A549 (cell line): Measurements from ENCODE around the gene ARHGEF7. TPM values are rescaled to one million over a fixed set of nuclear protein-coding genes. Genes with fewer than 3 reads are reported as not detected.
A peak's percentile ranks its signal among the peaks of the same experiment; 100 is the strongest.

Source experiments
- ATAC-seq, 2 experiments: fragments of 200-7000 bp in 1 of 2; fragments of >200 bp in 1 of 2; cut with Nextera tagmentation in 1 of 2; cut with Tn5 transposase in 1 of 2; 3 replicates each; pipeline versions ENCODE4 v1.8.0 to v1.9.1; 2018 to 2020; ENCODE audit warnings: mild to moderate bottlenecking in 1 of 2, moderate library complexity in 1 of 2
- CTCF ChIA-PET: fragments of 300-600 bp; sonication (Branson Sonifier 250); formaldehyde crosslinking; extraction: SDS; loops from one replicate; lab custom pipeline; 2021; ENCODE audit warnings: antibody characterized with exemption, inconsistent platforms; lab: Yijun Ruan, JAX
- POLR2A ChIA-PET: fragments of 350-600 bp; formaldehyde crosslinking; extraction: SDS; loops from one replicate; lab custom pipeline; 2021; ENCODE audit warnings: antibody characterized with exemption, inconsistent platforms; lab: Yijun Ruan, JAX
- DNase-seq, 2 experiments: peaks; one replicate each; pipeline versions ENCODE4 v3.0.0 to v3.0.0-alpha.2; 2011 to 2016; ENCODE audit warnings: low read depth in 1 of 2, low spot score in 1 of 2
- FAIRE-seq: peaks from 2 replicates; lab custom pipeline; 2011; peaks lifted over from hg19 to GRCh38; lab: Jason Lieb, UNC
- H3K27ac ChIP-seq, 2 experiments: fragments of >200 bp; sonication (Bioruptor Twin); formaldehyde crosslinking; 3 replicates each; pipeline ENCODE4 v1.5.1; 2016 to 2017
- H3K4me1 ChIP-seq: fragments of >200 bp; sonication (Bioruptor Twin); formaldehyde crosslinking; 3 replicates; pipeline ENCODE4 v1.6.1; 2016
- H3K4me2 ChIP-seq: fragments of >200 bp; sonication (Bioruptor Twin); formaldehyde crosslinking; 3 replicates; pipeline ENCODE4 v1.6.1; 2016
- H3K4me3 ChIP-seq: fragments of >200 bp; sonication (Bioruptor Twin); formaldehyde crosslinking; 3 replicates; pipeline ENCODE4 v1.5.1; 2016
- H3K9me3 ChIP-seq: fragments of >200 bp; sonication (Bioruptor Twin); formaldehyde crosslinking; 3 replicates; pipeline ENCODE4 v1.6.1; 2016
- CHD2 ChIP-seq: fragments of 150-350 bp; IDR thresholded peaks from 2 replicates; pipeline ENCODE4 v1.6.1; 2014; ENCODE audit warnings: low read length; ENCODE audit not compliant: partially characterized antibody
- EP300 ChIP-seq, 2 experiments: fragments of >200 bp; sonication (Bioruptor Twin); formaldehyde crosslinking; IDR thresholded peaks; 2 replicates in 1 of 2; 3 replicates in 1 of 2; pipeline ENCODE4 v1.6.1; 2016 to 2017
- ESRRA ChIP-seq: fragments of 150-350 bp; IDR thresholded peaks from 2 replicates; pipeline ENCODE4 v1.6.1; 2014; ENCODE audit warnings: mild to moderate bottlenecking, low read length, borderline replicate concordance
- FOSB ChIP-seq: fragments of 250-450 bp; sonication (Bioruptor Pico); IDR thresholded peaks from 2 replicates; pipeline ENCODE4 v1.5.0; 2020; ENCODE audit warnings: mild to moderate bottlenecking, moderate library complexity
- FOSL2 ChIP-seq, 2 experiments: fragments of 450-650 bp in 1 of 2; fragments of >200 bp in 1 of 2; sonication (Bioruptor Twin) in 1 of 2; formaldehyde crosslinking; IDR thresholded peaks; 2 replicates each; pipeline versions ENCODE4 v1.5.0 to v1.6.1; 2016 to 2020; ENCODE audit warnings: mild to moderate bottlenecking in 1 of 2, moderate library complexity in 1 of 2
- GATA3 ChIP-seq: IDR thresholded peaks from 2 replicates; pipeline ENCODE4 v1.6.1; 2012; ENCODE audit warnings: borderline replicate concordance
- HDAC2 ChIP-seq: fragments of 200-600 bp; sonication (generic); IDR thresholded peaks from 2 replicates; pipeline ENCODE4 v1.6.1; 2016
- HEYL ChIP-seq: fragments of 250-450 bp; sonication (Bioruptor Pico); IDR thresholded peaks from 2 replicates; pipeline ENCODE4 v1.8.0; 2021; ENCODE audit warnings: mild to moderate bottlenecking, moderate library complexity
- HOXB13 ChIP-seq: fragments of 250-450 bp; sonication (Bioruptor Pico); IDR thresholded peaks from 2 replicates; pipeline ENCODE4 v1.5.0; 2020; ENCODE audit warnings: low read depth, mild to moderate bottlenecking, moderate library complexity
- JUN ChIP-seq, 2 experiments: fragments of >200 bp; sonication (Bioruptor Twin); formaldehyde crosslinking; IDR thresholded peaks; 2 replicates in 1 of 2; 3 replicates in 1 of 2; pipeline ENCODE4 v1.6.1; 2016 to 2017
- JUNB ChIP-seq: fragments of >200 bp; sonication (Bioruptor Twin); formaldehyde crosslinking; IDR thresholded peaks from 2 replicates; pipeline ENCODE4 v1.6.1; 2016
- KDM5A ChIP-seq: fragments of 200-600 bp; sonication (generic); IDR thresholded peaks from 2 replicates; pipeline ENCODE4 v1.6.1; 2016; ENCODE audit warnings: antibody characterized with exemption, mild to moderate bottlenecking
- MAZ ChIP-seq: fragments of 150-350 bp; IDR thresholded peaks from 2 replicates; pipeline ENCODE4 v1.6.1; 2014; ENCODE audit warnings: antibody characterized with exemption, low read depth, low read length, borderline replicate concordance
- MYC ChIP-seq: IDR thresholded peaks from 2 replicates; pipeline ENCODE4 v1.6.1; 2012; ENCODE audit warnings: mild to moderate bottlenecking, inconsistent platforms, low read length, improper control_type of control experiment, borderline replicate concordance
- PHF8 ChIP-seq: fragments of 200-600 bp; sonication (generic); IDR thresholded peaks from 2 replicates; pipeline ENCODE4 v1.6.1; 2016; ENCODE audit warnings: low read depth, mild to moderate bottlenecking, antibody characterized with exemption, moderate library complexity, borderline replicate concordance
- POLR2A ChIP-seq: IDR thresholded peaks from 2 replicates; pipeline ENCODE4 v1.6.1; 2012; ENCODE audit warnings: mild to moderate bottlenecking, low read length
- POLR2AphosphoS2 ChIP-seq: conservative IDR thresholded peaks from 2 replicates; pipeline ENCODE4 v1.6.1; 2012; ENCODE audit warnings: low read length, improper control_type of control experiment, inconsistent platforms
- RAD21 ChIP-seq, 2 experiments: fragments of >200 bp in 1 of 2; sonication (Bioruptor Twin) in 1 of 2; formaldehyde crosslinking in 1 of 2; IDR thresholded peaks in 1 of 2; conservative IDR thresholded peaks in 1 of 2; 2 replicates in 1 of 2; 3 replicates in 1 of 2; pipeline ENCODE4 v1.6.1; 2012 to 2018; ENCODE audit warnings: inconsistent platforms in 1 of 2
- RCOR1 ChIP-seq: fragments of 150-350 bp; IDR thresholded peaks from 2 replicates; pipeline ENCODE4 v1.6.1; 2014; ENCODE audit warnings: antibody characterized with exemption, low read length, low read depth
- RFX5 ChIP-seq: fragments of 450-650 bp; IDR thresholded peaks from 2 replicates; pipeline ENCODE4 v1.7.1; 2014; ENCODE audit warnings: antibody characterized with exemption, mild to moderate bottlenecking, moderate library complexity
- TP53 ChIP-seq: fragments of 250-450 bp; sonication (Bioruptor Pico); IDR thresholded peaks from 2 replicates; pipeline ENCODE4 v1.5.0; 2021; ENCODE audit warnings: mild to moderate bottlenecking, moderate library complexity
- WGBS: methylation state at CpG from one replicate; pipeline ENCODE4 v1.1.6; 2017; ENCODE audit errors: missing lambda C conversion rate; 5-methylcytosine and 5-hydroxymethylcytosine counted together
- polyA plus RNA-seq, 4 experiments: library from polyadenylated mRNA; depleted of rRNA in 3 of 4; stranded (reverse); fragments of >200 nt; fragmentation: RNase III in 1 of 4; extraction: RNeasy Plus Mini Kit Qiagen cat#74134 plus additional on column Dnase treatment in 1 of 4; gene quantifications; 2 replicates in 3 of 4; 3 replicates in 1 of 4; pipeline ENCODE4 v1.2.3, GENCODE V29; 2011 to 2017
- TF ChIP-seq, protein P1 (sequence below): IDR thresholded peaks from 2 replicates; pipeline ENCODE4 v1.6.1; 2012; ENCODE audit warnings: low read depth, borderline replicate concordance
- TF ChIP-seq, protein P2 (sequence below): IDR thresholded peaks from 2 replicates; pipeline ENCODE4 v1.6.1; 2012
- TF ChIP-seq, protein P3 (sequence below): fragments of >200 bp; sonication (Bioruptor Twin); formaldehyde crosslinking; IDR thresholded peaks from 2 replicates; pipeline ENCODE4 v1.6.1; 2016
- TF ChIP-seq, protein P4 (sequence below): fragments of 250-450 bp; sonication (Bioruptor Pico); IDR thresholded peaks from 2 replicates; pipeline ENCODE4 v1.5.0; 2021; ENCODE audit warnings: mild to moderate bottlenecking, moderate library complexity, borderline replicate concordance
- TF ChIP-seq, protein P5 (sequence below): fragments of 200-600 bp; sonication (generic); IDR thresholded peaks from 2 replicates; pipeline ENCODE4 v1.6.1; 2016; ENCODE audit warnings: antibody characterized with exemption, mild to moderate bottlenecking, moderate library complexity
- TF ChIP-seq, protein P6 (sequence below): fragments of >200 bp; sonication (Bioruptor Twin); formaldehyde crosslinking; IDR thresholded peaks from 3 replicates; pipeline ENCODE4 v1.6.1; 2016

Gene ARHGEF7
- polyA plus RNA-seq, 2 of the 4 experiments (the other 2 are of a cell fraction) = 21.1 to 23.1 TPM

DNA sequence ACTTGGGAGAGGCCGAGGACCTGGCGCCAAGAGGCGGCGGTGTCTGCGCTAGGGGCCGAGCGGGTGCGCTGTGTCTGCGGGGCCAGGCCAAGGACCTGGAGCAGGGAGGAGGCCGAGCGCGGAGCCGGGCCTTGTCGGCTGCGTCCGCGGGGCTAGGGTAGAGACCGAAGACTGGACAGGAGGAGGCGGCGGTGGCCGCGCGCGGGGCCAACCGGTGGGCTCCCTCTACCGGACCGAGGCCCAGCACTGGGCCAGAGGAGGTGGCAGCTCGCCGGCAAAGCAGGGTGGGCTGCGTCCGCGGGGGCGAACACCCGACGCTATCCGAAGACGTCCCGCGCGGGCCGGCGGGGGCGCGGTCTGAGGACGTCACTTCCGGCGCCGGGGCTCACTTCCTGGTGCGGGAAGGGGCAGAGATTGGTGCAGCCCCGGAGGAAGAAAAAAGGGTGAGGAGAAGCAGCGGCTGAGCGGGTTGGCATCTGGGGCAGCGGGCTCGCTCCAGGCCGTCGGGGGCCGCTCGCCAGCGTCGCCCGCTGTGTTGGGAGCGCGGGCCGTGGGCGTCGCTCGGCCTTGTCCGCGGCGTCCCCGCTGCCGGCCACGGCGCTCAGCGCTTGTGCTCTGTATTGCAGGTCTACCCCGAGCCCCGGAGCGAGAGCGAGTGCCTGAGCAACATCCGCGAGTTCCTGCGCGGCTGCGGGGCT, 38.3 kb downstream of the ARHGEF7 start:
- Histone ChIP-seq H3K9me3 (no peaks in the 10 kb centered on the region), H3K4me3 (peak overlapping the region; percentile 97), H3K4me2 (peak overlapping the region; percentile 75), H3K27ac (peak overlapping the region; percentile 90 to 100), H3K4me1 (0 out of 3 replicates have a peak, but pooled peaks cover 2% of the 10 kb centered on the region)
- TF ChIP-seq HEYL (CRISPR knock-in tag) (no peak), HDAC2 (no peak), CHD2 (no peak), ESRRA (no peak), FOSL2 (IDR thresholded peaks at IDR 0.05) (no peak), FOSL2 (CRISPR knock-in tag; IDR thresholded peaks at IDR 0.05) (no peak), MYC (no peak), EP300 (IDR thresholded peaks at IDR 0.05) (no peak), PHF8 (peak; percentile 97), POLR2A (peak; percentile 72), MAZ (no peak), RCOR1 (no peak), KDM5A (peak; percentile 68), JUNB (no peak), RAD21 (conservative IDR thresholded peaks at IDR 0.05 in 1 of 2, IDR thresholded peaks at IDR 0.05 in 1 of 2) (no peak), GATA3 (peak; percentile 18; the same call in 1 of the 2 replicates), JUN (IDR thresholded peaks at IDR 0.05) (peak; percentile 81 to 84), POLR2AphosphoS2 (no peak), TP53 (CRISPR knock-in tag) (no peak), RFX5 (peak; percentile 31; the same call in 1 of the 2 replicates), HOXB13 (no peak), FOSB (no peak)
- TF ChIP-seq, protein P1, sequence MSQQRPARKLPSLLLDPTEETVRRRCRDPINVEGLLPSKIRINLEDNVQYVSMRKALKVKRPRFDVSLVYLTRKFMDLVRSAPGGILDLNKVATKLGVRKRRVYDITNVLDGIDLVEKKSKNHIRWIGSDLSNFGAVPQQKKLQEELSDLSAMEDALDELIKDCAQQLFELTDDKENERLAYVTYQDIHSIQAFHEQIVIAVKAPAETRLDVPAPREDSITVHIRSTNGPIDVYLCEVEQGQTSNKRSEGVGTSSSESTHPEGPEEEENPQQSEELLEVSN = peak; percentile 60; the same call in 1 of the 2 replicates
- TF ChIP-seq, protein P2, sequence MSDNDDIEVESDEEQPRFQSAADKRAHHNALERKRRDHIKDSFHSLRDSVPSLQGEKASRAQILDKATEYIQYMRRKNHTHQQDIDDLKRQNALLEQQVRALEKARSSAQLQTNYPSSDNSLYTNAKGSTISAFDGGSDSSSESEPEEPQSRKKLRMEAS = peak; percentile 44; the same call in 1 of the 2 replicates
- TF ChIP-seq, protein P3, sequence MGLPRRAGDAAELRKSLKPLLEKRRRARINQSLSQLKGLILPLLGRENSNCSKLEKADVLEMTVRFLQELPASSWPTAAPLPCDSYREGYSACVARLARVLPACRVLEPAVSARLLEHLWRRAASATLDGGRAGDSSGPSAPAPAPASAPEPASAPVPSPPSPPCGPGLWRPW = no peak
- TF ChIP-seq, protein P4, sequence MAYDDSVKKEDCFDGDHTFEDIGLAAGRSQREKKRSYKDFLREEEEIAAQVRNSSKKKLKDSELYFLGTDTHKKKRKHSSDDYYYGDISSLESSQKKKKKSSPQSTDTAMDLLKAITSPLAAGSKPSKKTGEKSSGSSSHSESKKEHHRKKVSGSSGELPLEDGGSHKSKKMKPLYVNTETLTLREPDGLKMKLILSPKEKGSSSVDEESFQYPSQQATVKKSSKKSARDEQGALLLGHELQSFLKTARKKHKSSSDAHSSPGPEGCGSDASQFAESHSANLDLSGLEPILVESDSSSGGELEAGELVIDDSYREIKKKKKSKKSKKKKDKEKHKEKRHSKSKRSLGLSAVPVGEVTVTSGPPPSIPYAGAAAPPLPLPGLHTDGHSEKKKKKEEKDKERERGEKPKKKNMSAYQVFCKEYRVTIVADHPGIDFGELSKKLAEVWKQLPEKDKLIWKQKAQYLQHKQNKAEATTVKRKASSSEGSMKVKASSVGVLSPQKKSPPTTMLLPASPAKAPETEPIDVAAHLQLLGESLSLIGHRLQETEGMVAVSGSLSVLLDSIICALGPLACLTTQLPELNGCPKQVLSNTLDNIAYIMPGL = 0 out of 2 replicates have a peak, but pooled peaks have one; percentile 51
- TF ChIP-seq, protein P5, sequence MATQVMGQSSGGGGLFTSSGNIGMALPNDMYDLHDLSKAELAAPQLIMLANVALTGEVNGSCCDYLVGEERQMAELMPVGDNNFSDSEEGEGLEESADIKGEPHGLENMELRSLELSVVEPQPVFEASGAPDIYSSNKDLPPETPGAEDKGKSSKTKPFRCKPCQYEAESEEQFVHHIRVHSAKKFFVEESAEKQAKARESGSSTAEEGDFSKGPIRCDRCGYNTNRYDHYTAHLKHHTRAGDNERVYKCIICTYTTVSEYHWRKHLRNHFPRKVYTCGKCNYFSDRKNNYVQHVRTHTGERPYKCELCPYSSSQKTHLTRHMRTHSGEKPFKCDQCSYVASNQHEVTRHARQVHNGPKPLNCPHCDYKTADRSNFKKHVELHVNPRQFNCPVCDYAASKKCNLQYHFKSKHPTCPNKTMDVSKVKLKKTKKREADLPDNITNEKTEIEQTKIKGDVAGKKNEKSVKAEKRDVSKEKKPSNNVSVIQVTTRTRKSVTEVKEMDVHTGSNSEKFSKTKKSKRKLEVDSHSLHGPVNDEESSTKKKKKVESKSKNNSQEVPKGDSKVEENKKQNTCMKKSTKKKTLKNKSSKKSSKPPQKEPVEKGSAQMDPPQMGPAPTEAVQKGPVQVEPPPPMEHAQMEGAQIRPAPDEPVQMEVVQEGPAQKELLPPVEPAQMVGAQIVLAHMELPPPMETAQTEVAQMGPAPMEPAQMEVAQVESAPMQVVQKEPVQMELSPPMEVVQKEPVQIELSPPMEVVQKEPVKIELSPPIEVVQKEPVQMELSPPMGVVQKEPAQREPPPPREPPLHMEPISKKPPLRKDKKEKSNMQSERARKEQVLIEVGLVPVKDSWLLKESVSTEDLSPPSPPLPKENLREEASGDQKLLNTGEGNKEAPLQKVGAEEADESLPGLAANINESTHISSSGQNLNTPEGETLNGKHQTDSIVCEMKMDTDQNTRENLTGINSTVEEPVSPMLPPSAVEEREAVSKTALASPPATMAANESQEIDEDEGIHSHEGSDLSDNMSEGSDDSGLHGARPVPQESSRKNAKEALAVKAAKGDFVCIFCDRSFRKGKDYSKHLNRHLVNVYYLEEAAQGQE = no peak
- TF ChIP-seq, protein P6, sequence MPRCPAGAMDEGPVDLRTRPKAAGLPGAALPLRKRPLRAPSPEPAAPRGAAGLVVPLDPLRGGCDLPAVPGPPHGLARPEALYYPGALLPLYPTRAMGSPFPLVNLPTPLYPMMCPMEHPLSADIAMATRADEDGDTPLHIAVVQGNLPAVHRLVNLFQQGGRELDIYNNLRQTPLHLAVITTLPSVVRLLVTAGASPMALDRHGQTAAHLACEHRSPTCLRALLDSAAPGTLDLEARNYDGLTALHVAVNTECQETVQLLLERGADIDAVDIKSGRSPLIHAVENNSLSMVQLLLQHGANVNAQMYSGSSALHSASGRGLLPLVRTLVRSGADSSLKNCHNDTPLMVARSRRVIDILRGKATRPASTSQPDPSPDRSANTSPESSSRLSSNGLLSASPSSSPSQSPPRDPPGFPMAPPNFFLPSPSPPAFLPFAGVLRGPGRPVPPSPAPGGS = peak; percentile 72; the same call in 2 of the 3 replicates
- WGBS = 0% methylated on average over 6 of the region's 84 CpGs
- CTCF ChIA-PET = no interaction called here
- POLR2A ChIA-PET = no interaction called here
- FAIRE-seq (no peak), ATAC-seq (peak; percentile 93 to 96), DNase-seq (peak; percentile 75 to 90)
